BLaER1 treated with 17β-estradiol and CSF1 and Interleukin-3, amounts not matched to agents 10 nM and 100 nM (cell line): ENCODE data around the gene TRMT112.

ENCODE experiments used
- H3K27ac ChIP-seq, 11 experiments: shearing (Covaris generic); formaldehyde crosslinking; 2 replicates each; pipeline ENCODE4 v1.8.1; 2022
- H3K27me3 ChIP-seq, 11 experiments: shearing (Covaris generic); formaldehyde crosslinking; 2 replicates each; pipeline ENCODE4 v1.8.1; 2022
- H3K36me3 ChIP-seq, 11 experiments: shearing (Covaris generic); formaldehyde crosslinking; 2 replicates each; pipeline ENCODE4 v1.8.1; 2022
- H3K4me1 ChIP-seq, 10 experiments: shearing (Covaris generic); formaldehyde crosslinking; 2 replicates each; pipeline ENCODE4 v1.8.1; 2022
- H3K4me2 ChIP-seq, 11 experiments: shearing (Covaris generic); formaldehyde crosslinking; 2 replicates each; pipeline ENCODE4 v1.8.1; 2022
- H3K4me3 ChIP-seq, 10 experiments: shearing (Covaris generic); formaldehyde crosslinking; 2 replicates each; pipeline ENCODE4 v1.8.1; 2022
- H3K9ac ChIP-seq, 11 experiments: shearing (Covaris generic); formaldehyde crosslinking; 2 replicates each; pipeline ENCODE4 v1.8.1; 2022
- H3K9me3 ChIP-seq, 11 experiments: shearing (Covaris generic); formaldehyde crosslinking; replicated peaks in 1 of 11; 2 replicates each; pipeline ENCODE4 v1.8.1; 2022
- H4K20me1 ChIP-seq, 11 experiments: shearing (Covaris generic); formaldehyde crosslinking; 2 replicates each; pipeline ENCODE4 v1.8.1; 2022
- Cebpa-rat ChIP-seq, 11 experiments: shearing (Covaris generic); IDR thresholded peaks; 2 replicates each; pipeline ENCODE4 v1.8.1; 2022

The TRMT112 gene

DNA sequence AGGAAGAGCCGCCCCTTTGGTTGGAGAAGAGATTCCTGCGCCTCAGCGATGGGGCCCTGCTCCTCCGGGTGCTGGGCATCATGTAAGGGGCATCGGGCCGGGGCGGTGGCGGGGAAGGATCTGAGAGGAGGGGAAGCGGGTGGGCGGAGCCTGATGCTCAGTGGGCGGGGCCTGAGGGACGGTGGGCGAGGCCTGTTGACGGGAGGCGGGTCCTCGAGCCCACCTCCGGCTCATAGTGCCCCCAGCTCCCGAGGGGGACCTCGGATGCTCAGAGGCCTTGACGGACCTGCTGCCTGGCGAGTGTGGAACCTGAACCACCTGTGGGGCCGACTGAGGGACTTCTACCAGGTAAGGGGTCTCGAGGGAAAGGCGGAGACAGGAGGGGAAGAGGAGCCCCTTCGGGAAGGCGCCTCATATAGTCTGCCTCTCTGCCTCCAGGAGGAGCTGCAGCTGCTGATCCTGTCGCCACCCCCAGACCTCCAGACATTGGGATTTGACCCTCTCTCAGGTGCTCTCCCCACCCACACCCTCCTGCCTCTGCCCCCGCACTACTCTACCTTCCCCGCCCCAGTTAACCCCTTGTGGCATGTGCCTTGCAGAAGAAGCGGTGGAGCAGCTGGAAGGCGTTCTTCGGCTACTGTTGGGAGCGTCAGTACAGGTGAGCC lies 23.4 kb upstream of the TRMT112 start:
- Histone ChIP-seq H3K27ac (peak overlapping the region; percentile 33 to 93 (median 82); a peak in 21 of 22 replicates), H3K4me2 (peak overlapping the region; percentile 74 to 95 (median 90)), H3K9me3 (no peaks in the 10 kb centered on the region), H3K27me3 (no peaks in the 10 kb centered on the region), H4K20me1 (no peaks in the 10 kb centered on the region; a peak in 1 of 22 replicates), H3K4me3 (peak overlapping the region; percentile 33 to 65 (median 50)), H3K36me3 (no peaks in the 10 kb centered on the region; a peak in 2 of 22 replicates), H3K4me1 (peaks cover 43 to 95% (median 82%) of the 10 kb centered on the region in 10 experiments), H3K9ac (peak overlapping the region; percentile 63 to 83 (median 73); a peak in 21 of 22 replicates)
- TF ChIP-seq Cebpa-rat (IDR thresholded peaks at IDR 0.05), result no peak

DNA sequence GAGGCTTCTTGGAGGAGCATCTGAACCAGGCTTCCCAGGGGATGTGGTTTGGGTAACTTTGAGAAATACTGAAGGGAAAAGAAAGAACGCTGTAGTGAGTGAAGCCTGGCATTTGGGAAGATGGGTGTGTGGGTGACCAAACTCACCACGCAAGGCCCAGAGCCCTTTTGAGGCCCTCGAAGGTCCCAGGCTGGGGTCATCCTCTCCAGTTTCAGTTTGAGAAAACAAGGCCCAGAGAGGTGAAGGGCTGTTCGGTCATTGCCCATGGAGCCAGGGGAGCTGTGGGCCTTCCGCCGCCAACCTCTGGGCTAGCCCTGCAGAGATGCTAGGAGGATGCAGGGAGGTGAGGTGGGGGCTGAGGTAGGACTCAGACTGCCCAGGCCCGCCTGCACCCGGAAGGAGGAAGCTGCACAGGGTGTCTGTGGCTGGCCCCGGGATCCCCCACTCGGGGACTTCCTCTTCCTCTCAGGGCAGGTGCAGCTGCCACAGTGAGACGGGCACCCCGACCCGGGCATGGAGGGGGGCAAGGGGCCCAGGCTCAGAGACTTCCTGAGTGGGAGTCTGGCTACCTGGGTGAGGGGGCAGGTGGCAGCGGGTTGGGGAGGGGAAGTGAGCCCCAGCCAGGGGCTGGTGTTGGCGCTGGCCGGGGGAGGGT lies 22.5 kb upstream of the TRMT112 start, which contains the start of gene CCDC88B:
CCDC88B (plus strand) TSS at position 451 of the 655 bp plus-strand sequence; CDS start at position 514, 63 bp downstream.
- Histone ChIP-seq H3K4me2 (peak within 1 kb of the TSS; percentile 74 to 95 (median 90)), H3K9ac (peak within 1 kb of the TSS; percentile 63 to 83 (median 73); a peak in 21 of 22 replicates), H3K4me1 (peaks cover 51 to 93% (median 85%) of the 10 kb centered on the region in 10 experiments), H3K9me3 (no peaks in the 10 kb centered on the region), H3K27ac (peak within 1 kb of the TSS; percentile 33 to 93 (median 82); a peak in 21 of 22 replicates), H4K20me1 (no peaks in the 10 kb centered on the region; a peak in 1 of 22 replicates), H3K4me3 (peak within 1 kb of the TSS; percentile 33 to 65 (median 50)), H3K36me3 (no peaks in the 10 kb centered on the region; a peak in 2 of 22 replicates), H3K27me3 (no peaks in the 10 kb centered on the region)
- no peak for TF ChIP-seq Cebpa-rat (IDR thresholded peaks at IDR 0.05)

DNA sequence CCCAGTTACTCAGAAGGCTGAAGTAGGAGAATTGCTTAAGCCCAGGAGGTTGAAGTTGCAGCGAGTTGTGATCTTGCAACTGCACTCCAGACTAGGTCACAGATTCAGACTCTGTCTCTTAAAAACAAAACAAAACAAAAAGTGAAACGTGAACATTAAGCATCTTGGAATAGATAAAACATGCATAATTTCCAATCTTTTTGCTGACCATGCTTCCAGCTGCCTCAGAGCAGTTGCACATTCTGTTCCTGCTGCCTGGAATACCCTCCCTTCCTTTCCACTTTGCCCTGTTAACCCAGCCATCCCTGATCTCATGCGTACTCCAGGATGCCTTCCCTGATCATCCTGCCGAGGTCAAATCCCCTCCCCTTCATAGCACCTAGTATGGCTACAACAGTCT lies 21.9 kb upstream of the TRMT112 start:
- Histone ChIP-seq H3K4me3 (0 out of 20 replicates have a peak overlapping the region, but pooled peaks of 2 of the 10 experiments have one; percentile 50 to 51), H3K9me3 (no peaks in the 10 kb centered on the region), H4K20me1 (no peaks in the 10 kb centered on the region; a peak in 1 of 22 replicates), H3K4me1 (peaks cover 54 to 94% (median 90%) of the 10 kb centered on the region in 10 experiments), H3K27ac (peak overlapping the region in 9 of 11 experiments; percentile 66 to 93 (median 83); a peak in 18 of 22 replicates), H3K27me3 (no peaks in the 10 kb centered on the region), H3K36me3 (no peaks in the 10 kb centered on the region; a peak in 1 of 22 replicates), H3K4me2 (peak overlapping the region; percentile 74 to 95 (median 90)), H3K9ac (peak overlapping the region in 9 of 11 experiments; percentile 63 to 83 (median 74); a peak in 17 of 22 replicates)
- TF ChIP-seq Cebpa-rat (IDR thresholded peaks at IDR 0.05), result peak in 2 of 11 experiments; percentile 8 to 49; a peak in 2 of 22 replicates

DNA sequence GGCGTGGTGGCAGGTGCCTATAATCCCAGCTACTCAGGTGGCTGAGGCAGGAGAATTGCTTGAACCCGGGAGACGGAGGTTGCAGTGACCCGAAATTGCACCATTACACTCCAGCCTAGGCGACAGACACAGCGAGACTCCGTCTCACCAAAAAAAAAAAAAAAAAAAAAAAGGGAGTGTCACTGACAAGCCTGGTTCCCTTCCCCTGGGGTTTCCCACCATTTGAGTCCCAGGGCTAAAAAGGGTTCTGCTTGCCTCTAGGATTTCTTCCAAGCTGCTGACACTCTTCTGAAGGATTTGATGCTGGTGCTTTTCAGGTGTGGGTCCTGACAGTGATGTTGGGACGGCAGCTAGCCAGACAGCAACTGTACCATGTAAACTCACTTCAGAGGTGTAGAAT lies 21.4 kb upstream of the TRMT112 start:
- H3K9ac ChIP-seq, result peak overlapping the region in 5 of 11 experiments; percentile 72 to 83 (median 78); a peak in 9 of 22 replicates
- H3K4me2 ChIP-seq, result peak overlapping the region in 10 of 11 experiments; percentile 74 to 95 (median 90); a peak in 20 of 22 replicates
- TF ChIP-seq Cebpa-rat (IDR thresholded peaks at IDR 0.05), result no peak
- H3K27ac ChIP-seq, result peak overlapping the region in 9 of 11 experiments; percentile 4 to 93 (median 83); a peak in 15 of 22 replicates
- no peak overlapping the region for H3K4me3 ChIP-seq
- no peaks in the 10 kb centered on the region; a peak in 1 of 22 replicates for H4K20me1 ChIP-seq
- peaks cover 54 to 95% (median 93%) of the 10 kb centered on the region in 10 experiments for H3K4me1 ChIP-seq
- H3K9me3 ChIP-seq, result no peaks in the 10 kb centered on the region
- H3K27me3 ChIP-seq, result no peaks in the 10 kb centered on the region
- no peaks in the 10 kb centered on the region for H3K36me3 ChIP-seq

DNA sequence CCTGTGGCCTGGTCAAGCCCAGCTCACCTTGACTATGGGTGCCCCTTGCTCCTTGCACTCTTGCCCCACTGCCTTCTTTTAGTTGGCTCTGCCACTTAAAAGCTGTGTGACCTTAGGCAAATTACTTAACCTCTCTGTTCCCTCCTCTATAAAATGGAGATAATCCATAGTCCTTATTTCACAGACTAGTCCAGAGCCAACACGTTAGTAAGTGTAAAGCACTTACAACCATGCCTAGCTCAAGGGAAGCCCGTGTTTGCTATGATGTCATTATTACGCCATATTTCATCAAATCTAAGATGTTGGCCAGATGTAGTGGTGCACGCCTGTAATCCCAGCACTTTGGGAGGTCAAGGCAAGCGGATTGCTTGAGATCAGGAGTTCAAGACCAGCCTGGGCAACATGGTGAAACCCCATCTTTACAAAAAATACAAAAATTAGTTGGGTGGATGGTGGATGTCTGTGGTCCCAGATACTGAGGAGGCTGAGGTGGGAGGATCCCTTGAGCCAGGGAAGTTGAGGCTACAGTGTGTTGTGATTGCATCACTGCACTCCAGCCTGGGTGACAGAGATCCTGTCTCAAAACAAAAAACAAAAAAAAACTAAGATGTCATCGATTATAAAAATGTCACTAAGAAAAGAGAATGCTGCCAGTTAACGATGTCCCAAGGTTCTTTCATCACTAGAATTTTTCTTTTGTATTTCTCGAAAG lies 20.3 kb upstream of the TRMT112 start:
- H3K9ac ChIP-seq, result peak overlapping the region in 2 of 11 experiments; percentile 12 to 31; a peak in 2 of 22 replicates
- no peaks in the 10 kb centered on the region for H3K9me3 ChIP-seq
- no peaks in the 10 kb centered on the region for H4K20me1 ChIP-seq
- peak overlapping the region in 6 of 11 experiments; percentile 13 to 95 (median 41); a peak in 10 of 22 replicates for H3K4me2 ChIP-seq
- H3K4me3 ChIP-seq, result no peak overlapping the region
- H3K36me3 ChIP-seq, result no peaks in the 10 kb centered on the region
- H3K4me1 ChIP-seq, result peaks cover 58 to 97% (median 92%) of the 10 kb centered on the region in 10 experiments
- no peaks in the 10 kb centered on the region for H3K27me3 ChIP-seq
- H3K27ac ChIP-seq, result peak overlapping the region in 8 of 11 experiments; percentile 36 to 93 (median 86); a peak in 16 of 22 replicates
- TF ChIP-seq Cebpa-rat (IDR thresholded peaks at IDR 0.05), result peak in 4 of 11 experiments; percentile 4 to 77 (median 44); a peak in 4 of 22 replicates

DNA sequence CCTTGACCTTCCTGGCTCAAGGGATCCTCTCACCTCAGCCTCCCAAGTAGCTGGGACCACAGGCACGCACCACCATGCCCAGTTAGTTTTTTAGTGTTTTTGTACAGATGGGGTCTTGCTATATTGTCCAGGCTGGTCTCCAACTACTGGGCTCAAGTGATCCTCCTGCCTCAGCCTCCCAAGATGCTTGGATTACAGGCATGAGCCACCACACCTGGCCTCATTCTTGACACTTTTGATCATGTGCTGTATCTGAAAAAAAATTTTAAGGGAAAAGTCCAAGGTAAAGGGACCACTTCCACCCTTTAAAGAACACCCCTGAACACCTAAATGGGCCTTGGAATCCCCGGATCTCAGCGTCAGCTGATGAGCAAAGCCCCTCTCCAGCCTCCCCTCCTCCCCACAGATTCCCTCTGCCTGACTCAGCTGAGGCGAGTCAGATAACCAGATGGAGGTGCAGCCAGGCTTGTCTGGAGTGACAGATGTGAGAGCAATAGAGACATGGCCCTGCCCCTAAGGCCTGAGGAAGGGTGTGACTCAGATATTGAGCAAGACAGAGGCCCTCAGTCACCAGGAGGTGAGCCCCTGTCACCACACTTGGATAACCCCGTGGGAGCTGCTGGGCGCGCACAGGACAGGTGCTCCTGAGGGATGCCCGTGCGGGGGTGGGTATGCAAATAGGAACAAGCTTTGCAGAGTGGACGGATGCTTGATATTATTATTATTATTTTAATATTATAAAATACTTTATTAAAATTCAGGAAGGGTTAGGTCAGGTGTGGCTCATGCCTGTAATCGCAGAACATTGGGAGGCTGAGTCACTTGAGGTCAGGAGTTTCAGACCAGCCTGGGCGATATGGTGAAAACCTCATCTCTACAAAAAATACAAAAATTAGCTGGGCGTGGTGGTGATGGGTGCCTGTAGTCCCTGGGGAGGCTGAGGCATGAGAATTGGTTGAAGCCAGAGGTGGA lies 17.7 kb upstream of the TRMT112 start:
- Histone ChIP-seq H3K4me2 (peak overlapping the region; percentile 39 to 87 (median 73)), H3K9ac (peak overlapping the region in 9 of 11 experiments; percentile 31 to 68 (median 62); a peak in 17 of 22 replicates), H3K9me3 (no peaks in the 10 kb centered on the region), H3K4me1 (peaks cover 49 to 93% (median 86%) of the 10 kb centered on the region in 10 experiments), H4K20me1 (no peaks in the 10 kb centered on the region), H3K4me3 (peak overlapping the region in 1 of 10 experiments; percentile 39; a peak in 4 of 20 replicates), H3K27ac (peak overlapping the region in 9 of 11 experiments; percentile 47 to 93 (median 78); a peak in 18 of 22 replicates), H3K36me3 (no peaks in the 10 kb centered on the region), H3K27me3 (no peaks in the 10 kb centered on the region)
- peak in 9 of 11 experiments; percentile 92 to 99 (median 96); a peak in 18 of 22 replicates for TF ChIP-seq Cebpa-rat (IDR thresholded peaks at IDR 0.05)

DNA sequence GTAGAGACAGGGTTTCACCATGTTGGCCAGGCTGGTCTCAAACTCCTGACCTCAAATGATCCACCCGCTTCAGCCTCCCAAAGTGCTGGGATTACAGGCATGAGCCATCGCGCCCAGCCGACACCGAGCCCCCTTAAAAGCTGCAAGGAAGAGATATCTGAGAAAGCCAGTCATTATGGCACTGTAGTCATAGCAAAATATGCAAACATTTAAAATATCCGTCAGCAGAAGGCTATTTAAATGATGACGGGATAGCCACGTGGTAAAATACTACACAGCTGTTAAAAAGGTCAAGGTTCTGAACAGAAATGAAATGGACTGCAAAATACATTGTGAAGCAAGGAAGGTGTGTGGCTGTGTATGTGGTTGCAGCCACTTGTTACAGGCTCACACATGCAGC lies 16.2 kb upstream of the TRMT112 start:
- Histone ChIP-seq H3K27me3 (no peaks in the 10 kb centered on the region), H3K9me3 (no peaks in the 10 kb centered on the region), H3K36me3 (no peaks in the 10 kb centered on the region), H3K4me1 (peaks cover 37 to 78% (median 71%) of the 10 kb centered on the region in 10 experiments), H3K27ac (peak overlapping the region in 7 of 11 experiments; percentile 28 to 93 (median 79); a peak in 8 of 22 replicates), H3K4me3 (no peak overlapping the region), H4K20me1 (no peaks in the 10 kb centered on the region), H3K9ac (no peak overlapping the region), H3K4me2 (peak overlapping the region in 2 of 11 experiments; percentile 87 to 92; a peak in 4 of 22 replicates)
- no peak for TF ChIP-seq Cebpa-rat (IDR thresholded peaks at IDR 0.05)
